ENCODE measurements around the gene SPAG5.

- TF ChIP-seq CTCF (IDR thresholded peaks at IDR 0.05) = no peak
- TF ChIP-seq POLR2A (IDR thresholded peaks at IDR 0.05) = no peak
- no peak for TF ChIP-seq POLR2AphosphoS5 (IDR thresholded peaks at IDR 0.05)
- TF ChIP-seq EP300 (IDR thresholded peaks at IDR 0.05; ENCODE audit: low read depth) = no peak
Observed at GRCh38 chr17:28582513-28582912, 16.3 kb downstream of the SPAG5 start.
